HepG2 (cell line): ENCODE measurements around the gene ACVR1B. TPM values are rescaled to one million over a fixed set of nuclear protein-coding genes. Genes with fewer than 3 reads are reported as not detected.

Experiments
- ARHGAP35 ChIP-seq: sonication (generic); formaldehyde crosslinking; IDR thresholded peaks from 2 replicates; pipeline ENCODE4 v1.9.0; 2022; ENCODE audit warnings: mild to moderate bottlenecking, inconsistent platforms, moderate library complexity, missing genetic modification reagents, borderline replicate concordance
- CCAR2 ChIP-seq: fragments of 200-400 bp; formaldehyde crosslinking; optimal IDR thresholded peaks from 2 replicates; pipeline ENCODE3; 2018; ENCODE audit warnings: low read depth, mild to moderate bottlenecking, low read length, moderate library complexity
- CENPX ChIP-seq: sonication (generic); formaldehyde crosslinking; IDR thresholded peaks from 2 replicates; pipeline ENCODE4 v1.9.0; 2021; ENCODE audit warnings: mild to moderate bottlenecking, missing genetic modification reagents, moderate library complexity
- DPF2 ChIP-seq: sonication (generic); formaldehyde crosslinking; IDR thresholded peaks from 2 replicates; pipeline ENCODE4 v1.4.0; 2020; ENCODE audit warnings: mild to moderate bottlenecking, low read depth, missing genetic modification reagents, borderline replicate concordance
- FOXA1 ChIP-seq, 2 experiments: fragments of 450-650 bp in 1 of 2; sonication (generic) in 1 of 2; formaldehyde crosslinking in 1 of 2; IDR thresholded peaks; 2 replicates each; pipeline versions ENCODE4 v1.4.0 to v1.6.1; 2016 to 2020; ENCODE audit warnings: missing genetic modification reagents in 1 of 2
- IKZF1 ChIP-seq: fragments of 450-650 bp; IDR thresholded peaks from 2 replicates; pipeline ENCODE4 v1.7.1; 2016
- KAT2B ChIP-seq: fragments of 150-350 bp; IDR thresholded peaks from 2 replicates; pipeline ENCODE4 v1.6.1; 2014; ENCODE audit warnings: low read depth, low read length, borderline replicate concordance
- KLF12 ChIP-seq: sonication (generic); formaldehyde crosslinking; IDR thresholded peaks from 2 replicates; pipeline ENCODE4 v1.4.0; 2020; ENCODE audit warnings: missing genetic modification reagents, borderline replicate concordance
- MBNL3 ChIP-seq: fragments of 250-450 bp; sonication (Bioruptor Pico); conservative IDR thresholded peaks from 2 replicates; pipeline ENCODE4 v1.8.0; 2022; ENCODE audit warnings: mild to moderate bottlenecking, inconsistent platforms
- MLLT10 ChIP-seq: sonication (generic); formaldehyde crosslinking; IDR thresholded peaks from 2 replicates; pipeline ENCODE4 v1.4.0; 2020; ENCODE audit warnings: missing genetic modification reagents
- SETDB1 ChIP-seq: sonication (generic); formaldehyde crosslinking; IDR thresholded peaks from 2 replicates; pipeline ENCODE4 v1.5.1; 2020; ENCODE audit warnings: missing genetic modification reagents, mild to moderate bottlenecking, borderline replicate concordance
- STAT5B ChIP-seq: sonication (generic); formaldehyde crosslinking; IDR thresholded peaks from 2 replicates; pipeline ENCODE4 v1.4.0; 2020; ENCODE audit warnings: missing genetic modification reagents
- ZC3H4 ChIP-seq: sonication (generic); formaldehyde crosslinking; IDR thresholded peaks from 2 replicates; pipeline ENCODE4 v1.4.0; 2020; ENCODE audit warnings: missing genetic modification reagents, borderline replicate concordance
- ZNF17 ChIP-seq: sonication (generic); formaldehyde crosslinking; IDR thresholded peaks from 2 replicates; pipeline ENCODE4 v1.5.0; 2020; ENCODE audit warnings: mild to moderate bottlenecking, missing genetic modification reagents
- ZNF33B ChIP-seq: sonication (generic); formaldehyde crosslinking; IDR thresholded peaks from 2 replicates; pipeline ENCODE4 v1.5.1; 2020; ENCODE audit warnings: mild to moderate bottlenecking, missing genetic modification reagents
- ZNF607 ChIP-seq: sonication (generic); formaldehyde crosslinking; IDR thresholded peaks from 2 replicates; pipeline ENCODE4 v1.5.1; 2020; ENCODE audit warnings: missing genetic modification reagents, mild to moderate bottlenecking, borderline replicate concordance
- ZSCAN22 ChIP-seq: sonication (generic); formaldehyde crosslinking; IDR thresholded peaks from 2 replicates; pipeline ENCODE4 v1.4.0; 2020; ENCODE audit warnings: mild to moderate bottlenecking, missing genetic modification reagents
- polyA plus RNA-seq, 8 experiments: library from polyadenylated mRNA; depleted of rRNA in 3 of 8; stranded (reverse) in 7 of 8; unstranded in 1 of 8; fragments of >200 nt; fragmentation: Illumina TruSeq in 4 of 8; extraction: Trizol in 4 of 8; gene quantifications; 2 replicates each; pipeline versions ENCODE4 v1.2.1 to v1.2.3, GENCODE V29; 2011 to 2016; ENCODE audit warnings: low read depth in 4 of 8, missing spikeins in 1 of 8, mixed read lengths in 1 of 8; ENCODE audit not compliant: insufficient read depth in 1 of 8
- total RNA-seq, 5 experiments: library from RNA; depleted of rRNA; stranded (reverse); fragments of >200 nt; fragmentation: Illumina TruSeq; extraction: Trizol; gene quantifications; 2 replicates each; pipeline ENCODE4 v1.2.3, GENCODE V29; 2016; ENCODE audit warnings: low read depth in 1 of 5
- TF ChIP-seq, protein P1 (sequence below): sonication (generic); formaldehyde crosslinking; IDR thresholded peaks from 2 replicates; pipeline ENCODE4 v1.4.0; 2020; ENCODE audit warnings: missing genetic modification reagents, borderline replicate concordance
- TF ChIP-seq, protein P2 (sequence below): sonication (generic); formaldehyde crosslinking; IDR thresholded peaks from 2 replicates; pipeline ENCODE4 v1.4.0; 2020; ENCODE audit warnings: mild to moderate bottlenecking, missing genetic modification reagents
- TF ChIP-seq, protein P3 (sequence below): sonication (generic); formaldehyde crosslinking; IDR thresholded peaks from 2 replicates; pipeline ENCODE4 v1.4.0; 2020; ENCODE audit warnings: low read depth, mild to moderate bottlenecking, missing genetic modification reagents
- TF ChIP-seq, protein P4 (sequence below): IDR thresholded peaks from 2 replicates; pipeline ENCODE4 v1.6.1; 2016
- TF ChIP-seq, protein P5 (sequence below): sonication (generic); formaldehyde crosslinking; IDR thresholded peaks from 2 replicates; pipeline ENCODE4 v1.5.0; 2020; ENCODE audit warnings: missing genetic modification reagents
- TF ChIP-seq, protein P6 (sequence below): sonication (generic); formaldehyde crosslinking; IDR thresholded peaks from 2 replicates; pipeline ENCODE4 v1.4.0; 2020; ENCODE audit warnings: mild to moderate bottlenecking, missing genetic modification reagents

Gene ACVR1B
- total and polyA plus RNA-seq, 2 of the 13 experiments (the other 11 are each of a cell fraction or from before 2014, with no cell fraction given), result 8.9 to 12.1 TPM

DNA sequence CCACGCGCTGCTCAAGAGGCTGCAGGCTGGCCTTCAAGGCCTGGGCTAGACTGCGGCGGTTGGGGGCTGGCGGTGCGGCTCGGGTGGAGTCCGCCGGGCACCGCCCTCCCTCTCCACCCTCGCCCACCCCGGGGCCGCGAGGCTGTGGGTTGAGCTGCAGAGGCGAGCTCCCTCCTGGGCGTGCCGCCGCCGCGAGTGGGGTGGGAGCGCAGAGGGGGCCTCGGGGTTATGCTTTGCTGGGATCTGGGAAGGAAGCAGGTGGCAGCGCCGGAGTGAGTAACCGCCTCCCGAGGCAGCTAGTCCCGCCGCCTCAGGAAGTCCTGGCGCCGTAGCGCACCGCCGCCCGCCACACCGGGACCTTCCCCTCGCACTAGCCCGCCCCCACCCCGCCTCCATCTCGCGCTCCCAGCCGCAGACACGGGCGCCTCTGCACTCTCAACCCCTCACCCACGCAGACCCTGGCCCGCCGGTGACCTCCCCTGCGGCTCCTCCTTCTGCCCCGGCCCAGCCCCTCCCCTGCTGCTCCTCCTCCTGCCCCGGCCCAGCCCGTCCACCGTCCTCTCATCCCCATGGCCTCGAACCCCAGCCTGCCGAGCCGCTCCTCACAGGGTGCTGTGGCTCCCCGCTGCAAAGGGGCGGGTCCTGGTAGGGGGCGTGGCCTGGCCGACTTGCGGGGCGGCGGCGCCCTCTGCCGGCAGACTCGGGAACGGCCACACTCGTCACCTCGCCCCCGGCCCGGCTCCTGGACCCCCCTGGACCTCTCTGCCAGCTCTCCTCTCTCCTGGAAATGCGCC is 71.9 kb downstream of the ACVR1B start (continued):
- TF ChIP-seq FOXA1 (IDR thresholded peaks at IDR 0.05) (no peak), FOXA1 (CRISPR knock-in tag; IDR thresholded peaks at IDR 0.05) (no peak; the same call in 1 of the 2 replicates), CCAR2 (no peak), KAT2B (no peak), SETDB1 (CRISPR knock-in tag) (no peak), ZNF17 (CRISPR knock-in tag) (no peak), ZNF33B (CRISPR knock-in tag) (0 out of 2 replicates have a peak, but pooled peaks have one; percentile 55), CENPX (CRISPR knock-in tag) (no peak), MLLT10 (CRISPR knock-in tag) (no peak), ZC3H4 (CRISPR knock-in tag) (no peak), ARHGAP35 (CRISPR knock-in tag) (no peak), IKZF1 (no peak), STAT5B (CRISPR knock-in tag) (no peak), DPF2 (no peak), ZNF607 (no peak), MBNL3 (CRISPR knock-in tag) (no peak), ZSCAN22 (no peak), KLF12 (CRISPR knock-in tag) (peak; percentile 76; the same call in 1 of the 2 replicates)
- TF ChIP-seq, protein P1, sequence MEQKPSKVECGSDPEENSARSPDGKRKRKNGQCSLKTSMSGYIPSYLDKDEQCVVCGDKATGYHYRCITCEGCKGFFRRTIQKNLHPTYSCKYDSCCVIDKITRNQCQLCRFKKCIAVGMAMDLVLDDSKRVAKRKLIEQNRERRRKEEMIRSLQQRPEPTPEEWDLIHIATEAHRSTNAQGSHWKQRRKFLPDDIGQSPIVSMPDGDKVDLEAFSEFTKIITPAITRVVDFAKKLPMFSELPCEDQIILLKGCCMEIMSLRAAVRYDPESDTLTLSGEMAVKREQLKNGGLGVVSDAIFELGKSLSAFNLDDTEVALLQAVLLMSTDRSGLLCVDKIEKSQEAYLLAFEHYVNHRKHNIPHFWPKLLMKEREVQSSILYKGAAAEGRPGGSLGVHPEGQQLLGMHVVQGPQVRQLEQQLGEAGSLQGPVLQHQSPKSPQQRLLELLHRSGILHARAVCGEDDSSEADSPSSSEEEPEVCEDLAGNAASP (CRISPR knock-in tag), result no peak
- TF ChIP-seq, protein P2, sequence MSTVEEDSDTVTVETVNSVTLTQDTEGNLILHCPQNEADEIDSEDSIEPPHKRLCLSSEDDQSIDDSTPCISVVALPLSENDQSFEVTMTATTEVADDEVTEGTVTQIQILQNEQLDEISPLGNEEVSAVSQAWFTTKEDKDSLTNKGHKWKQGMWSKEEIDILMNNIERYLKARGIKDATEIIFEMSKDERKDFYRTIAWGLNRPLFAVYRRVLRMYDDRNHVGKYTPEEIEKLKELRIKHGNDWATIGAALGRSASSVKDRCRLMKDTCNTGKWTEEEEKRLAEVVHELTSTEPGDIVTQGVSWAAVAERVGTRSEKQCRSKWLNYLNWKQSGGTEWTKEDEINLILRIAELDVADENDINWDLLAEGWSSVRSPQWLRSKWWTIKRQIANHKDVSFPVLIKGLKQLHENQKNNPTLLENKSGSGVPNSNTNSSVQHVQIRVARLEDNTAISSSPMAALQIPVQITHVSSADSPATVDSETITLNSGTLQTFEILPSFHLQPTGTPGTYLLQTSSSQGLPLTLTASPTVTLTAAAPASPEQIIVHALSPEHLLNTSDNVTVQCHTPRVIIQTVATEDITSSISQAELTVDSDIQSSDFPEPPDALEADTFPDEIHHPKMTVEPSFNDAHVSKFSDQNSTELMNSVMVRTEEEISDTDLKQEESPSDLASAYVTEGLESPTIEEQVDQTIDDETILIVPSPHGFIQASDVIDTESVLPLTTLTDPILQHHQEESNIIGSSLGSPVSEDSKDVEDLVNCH (CRISPR knock-in tag), result no peak
- TF ChIP-seq, protein P3, sequence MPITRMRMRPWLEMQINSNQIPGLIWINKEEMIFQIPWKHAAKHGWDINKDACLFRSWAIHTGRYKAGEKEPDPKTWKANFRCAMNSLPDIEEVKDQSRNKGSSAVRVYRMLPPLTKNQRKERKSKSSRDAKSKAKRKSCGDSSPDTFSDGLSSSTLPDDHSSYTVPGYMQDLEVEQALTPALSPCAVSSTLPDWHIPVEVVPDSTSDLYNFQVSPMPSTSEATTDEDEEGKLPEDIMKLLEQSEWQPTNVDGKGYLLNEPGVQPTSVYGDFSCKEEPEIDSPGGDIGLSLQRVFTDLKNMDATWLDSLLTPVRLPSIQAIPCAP, result no peak
- TF ChIP-seq, protein P4, sequence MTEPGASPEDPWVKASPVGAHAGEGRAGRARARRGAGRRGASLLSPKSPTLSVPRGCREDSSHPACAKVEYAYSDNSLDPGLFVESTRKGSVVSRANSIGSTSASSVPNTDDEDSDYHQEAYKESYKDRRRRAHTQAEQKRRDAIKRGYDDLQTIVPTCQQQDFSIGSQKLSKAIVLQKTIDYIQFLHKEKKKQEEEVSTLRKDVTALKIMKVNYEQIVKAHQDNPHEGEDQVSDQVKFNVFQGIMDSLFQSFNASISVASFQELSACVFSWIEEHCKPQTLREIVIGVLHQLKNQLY (CRISPR knock-in tag), result no peak
- TF ChIP-seq, protein P5, sequence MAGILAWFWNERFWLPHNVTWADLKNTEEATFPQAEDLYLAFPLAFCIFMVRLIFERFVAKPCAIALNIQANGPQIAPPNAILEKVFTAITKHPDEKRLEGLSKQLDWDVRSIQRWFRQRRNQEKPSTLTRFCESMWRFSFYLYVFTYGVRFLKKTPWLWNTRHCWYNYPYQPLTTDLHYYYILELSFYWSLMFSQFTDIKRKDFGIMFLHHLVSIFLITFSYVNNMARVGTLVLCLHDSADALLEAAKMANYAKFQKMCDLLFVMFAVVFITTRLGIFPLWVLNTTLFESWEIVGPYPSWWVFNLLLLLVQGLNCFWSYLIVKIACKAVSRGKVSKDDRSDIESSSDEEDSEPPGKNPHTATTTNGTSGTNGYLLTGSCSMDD (CRISPR knock-in tag), result no peak
- TF ChIP-seq, protein P6, sequence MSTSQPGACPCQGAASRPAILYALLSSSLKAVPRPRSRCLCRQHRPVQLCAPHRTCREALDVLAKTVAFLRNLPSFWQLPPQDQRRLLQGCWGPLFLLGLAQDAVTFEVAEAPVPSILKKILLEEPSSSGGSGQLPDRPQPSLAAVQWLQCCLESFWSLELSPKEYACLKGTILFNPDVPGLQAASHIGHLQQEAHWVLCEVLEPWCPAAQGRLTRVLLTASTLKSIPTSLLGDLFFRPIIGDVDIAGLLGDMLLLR (CRISPR knock-in tag), result no peak; the same call in 1 of the 2 replicates
